ENCODE results near the gene PHLDB2.

DNA sequence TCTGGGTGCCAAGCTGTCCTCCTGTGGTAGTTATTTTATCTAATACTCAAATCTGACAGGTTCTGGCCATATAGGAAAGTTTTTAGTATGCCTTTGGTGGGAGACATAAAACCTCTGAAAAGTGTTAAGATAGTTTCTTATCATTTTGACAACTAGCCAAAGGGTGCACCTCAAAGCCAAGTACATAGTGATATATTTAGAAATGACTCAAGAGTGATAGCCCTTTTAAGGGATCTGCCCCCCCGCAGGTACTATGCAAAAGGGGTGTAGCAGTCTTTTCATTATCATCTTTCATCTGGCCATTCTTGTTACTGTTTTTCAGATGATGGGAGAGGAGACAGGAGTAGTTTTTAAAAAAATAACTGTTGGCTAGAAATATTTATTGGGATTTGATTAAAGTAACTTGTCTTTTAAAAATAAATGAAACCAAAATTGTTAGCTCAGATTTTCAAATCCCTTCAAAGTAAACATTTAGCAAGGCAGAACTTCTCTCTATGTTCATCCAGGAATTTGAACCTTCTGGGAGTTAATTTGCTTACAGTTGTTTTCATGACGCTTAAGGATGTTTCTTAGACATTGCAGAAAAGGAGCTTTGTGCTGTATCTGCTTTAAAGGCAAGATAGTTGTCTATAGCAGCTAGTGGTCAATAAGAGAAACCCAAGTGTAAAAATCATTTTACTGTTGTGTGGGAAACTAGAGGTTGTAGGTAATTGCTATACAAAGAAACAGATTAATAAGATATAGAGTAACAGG is 5.1 kb downstream of the PHLDB2 start:
- TF ChIP-seq RFX5 (IDR thresholded peaks at IDR 0.05; ENCODE audit: low read depth, low read length) (no peak), POLR2A (IDR thresholded peaks at IDR 0.05; ENCODE audit: low read depth, low read length) (no peak), MAFK (IDR thresholded peaks at IDR 0.05; ENCODE audit: low read depth, low read length) (no peak), RAD21 (IDR thresholded peaks at IDR 0.05; ENCODE audit: low read length) (no peak)
- TF ChIP-seq, protein P1, sequence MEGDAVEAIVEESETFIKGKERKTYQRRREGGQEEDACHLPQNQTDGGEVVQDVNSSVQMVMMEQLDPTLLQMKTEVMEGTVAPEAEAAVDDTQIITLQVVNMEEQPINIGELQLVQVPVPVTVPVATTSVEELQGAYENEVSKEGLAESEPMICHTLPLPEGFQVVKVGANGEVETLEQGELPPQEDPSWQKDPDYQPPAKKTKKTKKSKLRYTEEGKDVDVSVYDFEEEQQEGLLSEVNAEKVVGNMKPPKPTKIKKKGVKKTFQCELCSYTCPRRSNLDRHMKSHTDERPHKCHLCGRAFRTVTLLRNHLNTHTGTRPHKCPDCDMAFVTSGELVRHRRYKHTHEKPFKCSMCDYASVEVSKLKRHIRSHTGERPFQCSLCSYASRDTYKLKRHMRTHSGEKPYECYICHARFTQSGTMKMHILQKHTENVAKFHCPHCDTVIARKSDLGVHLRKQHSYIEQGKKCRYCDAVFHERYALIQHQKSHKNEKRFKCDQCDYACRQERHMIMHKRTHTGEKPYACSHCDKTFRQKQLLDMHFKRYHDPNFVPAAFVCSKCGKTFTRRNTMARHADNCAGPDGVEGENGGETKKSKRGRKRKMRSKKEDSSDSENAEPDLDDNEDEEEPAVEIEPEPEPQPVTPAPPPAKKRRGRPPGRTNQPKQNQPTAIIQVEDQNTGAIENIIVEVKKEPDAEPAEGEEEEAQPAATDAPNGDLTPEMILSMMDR (conservative IDR thresholded peaks at IDR 0.05; ENCODE audit: low read depth, low read length): no peak

Measured in IMR-90 (cell line).